ENCODE results near the gene CPSF7. TPM values are rescaled to one million over a fixed set of nuclear protein-coding genes. Genes with fewer than 3 reads are reported as not detected.
A peak's percentile ranks its signal among the peaks of the same experiment; 100 is the strongest.
"Not testable (repeated sequence)": the region's sequence is repeated elsewhere in the genome, so short reads cannot be mapped to it uniquely, and the experiment has no call there.

CPSF7 gene
- total RNA-seq, 4 donors from 2014 or later = 29.9 to 45.2 (median 40.7) TPM

- Histone ChIP-seq H3K9me3 (no peaks in the 10 kb centered on the region), H3K36me3 (peaks cover 33 to 90% (median 78%) of the 10 kb centered on the region in 4 donors)
These were observed 28.6 kb downstream of the CPSF7 start for GRCh38 chr11:61401173-61401572.

GRCh38 chr11:61392981-61393595 lies 36.7 kb downstream of the CPSF7 start:
- no peaks in the 10 kb centered on the region for H3K27me3 ChIP-seq
- no peak for TF ChIP-seq POLR2AphosphoS5 (IDR thresholded peaks at IDR 0.05)
- no peak for TF ChIP-seq POLR2A (IDR thresholded peaks at IDR 0.05; ENCODE audit: low read depth)
- TF ChIP-seq EP300 (IDR thresholded peaks at IDR 0.05) = no peak
- no peak for TF ChIP-seq CTCF (IDR thresholded peaks at IDR 0.05)
- peaks cover 7 to 41% (median 25%) of the 10 kb centered on the region in 4 donors for H3K36me3 ChIP-seq
- DNase-seq (ENCODE audit: extremely low spot score) = no peak
- intact Hi-C loops (cut with DNase I) = no loop called here
- H3K9me3 ChIP-seq = no peaks in the 10 kb centered on the region
- H3K4me1 ChIP-seq = peaks cover 11 to 20% (median 19%) of the 10 kb centered on the region in 4 donors
- peak overlapping the region; percentile 77 to 88 (median 81) for H3K27ac ChIP-seq (replicated peaks in 1 of 4)
- H3K4me3 ChIP-seq = peak overlapping the region; percentile 67 to 91 (median 76)
- 2% methylated on average over 15 of the region's 15 CpGs for WGBS

More at GRCh38 chr11:61401173-61401572, 28.6 kb downstream of the CPSF7 start:
- no peak for TF ChIP-seq CTCF (IDR thresholded peaks at IDR 0.05)
- TF ChIP-seq EP300 (IDR thresholded peaks at IDR 0.05) = no peak
- no peak for TF ChIP-seq POLR2A (IDR thresholded peaks at IDR 0.05; ENCODE audit: low read depth)
- TF ChIP-seq POLR2AphosphoS5 (IDR thresholded peaks at IDR 0.05) = no peak
- H3K27me3 ChIP-seq = no peaks in the 10 kb centered on the region
- H3K27ac ChIP-seq (replicated peaks in 1 of 4) = no peak overlapping the region
- intact Hi-C loops (cut with DNase I) = no loop called here
- 100% methylated on average over 1 of the region's 2 CpGs for WGBS
- H3K4me1 ChIP-seq = no peaks in the 10 kb centered on the region
- H3K4me3 ChIP-seq = no peak overlapping the region
- no peak for DNase-seq (ENCODE audit: extremely low spot score)

- intact Hi-C loops (cut with DNase I) = no loop called here
- WGBS = 76% methylated on average over 1 of the region's 1 CpG
- H3K27me3 ChIP-seq = no peaks in the 10 kb centered on the region
These were observed 39.6 kb downstream of the CPSF7 start for GRCh38 chr11:61390161-61390560.

GRCh38 chr11:61384271-61385242 lies 45.2 kb downstream of the CPSF7 start:
- H3K36me3 ChIP-seq = no peaks in the 10 kb centered on the region
- no peak for DNase-seq (ENCODE audit: extremely low spot score)
- H3K27ac ChIP-seq (replicated peaks in 1 of 4) = no peak overlapping the region
- no peaks in the 10 kb centered on the region for H3K9me3 ChIP-seq
- no peak overlapping the region for H3K4me3 ChIP-seq
- intact Hi-C loops (cut with DNase I) = loop anchor here (1.0 to 10.0 kb wide), 2 partner anchors 48 to 130 kb away; no protein-coding TSS in a partner anchor
- WGBS = 83% methylated on average over 14 of the region's 15 CpGs
- H3K4me1 ChIP-seq = peaks cover 0 to 9% (median 5%) of the 10 kb centered on the region in 4 donors
- TF ChIP-seq CTCF (IDR thresholded peaks at IDR 0.05) = no peak
- no peak for TF ChIP-seq POLR2A (IDR thresholded peaks at IDR 0.05; ENCODE audit: low read depth)
- no peak for TF ChIP-seq POLR2AphosphoS5 (IDR thresholded peaks at IDR 0.05)
- no peak for TF ChIP-seq EP300 (IDR thresholded peaks at IDR 0.05)
- H3K27me3 ChIP-seq = no peaks in the 10 kb centered on the region

More at GRCh38 chr11:61390161-61390560, 39.6 kb downstream of the CPSF7 start:
- H3K36me3 ChIP-seq = peaks cover 0 to 12% (median 7%) of the 10 kb centered on the region in 4 donors
- peaks cover 11 to 28% (median 24%) of the 10 kb centered on the region in 4 donors for H3K4me1 ChIP-seq
- no peak for DNase-seq (ENCODE audit: extremely low spot score)
- no peak for TF ChIP-seq CTCF (IDR thresholded peaks at IDR 0.05)
- H3K9me3 ChIP-seq = no peaks in the 10 kb centered on the region
- no peak overlapping the region for H3K27ac ChIP-seq (replicated peaks in 1 of 4)
- H3K4me3 ChIP-seq = no peak overlapping the region

- not testable (repeated sequence) for H3K27me3 ChIP-seq; H3K27ac ChIP-seq (replicated peaks in 1 of 4); H3K9me3 ChIP-seq; H3K4me3 ChIP-seq; H3K36me3 ChIP-seq; DNase-seq (ENCODE audit: extremely low spot score)
- intact Hi-C loops (cut with DNase I) = loop anchor here (10.0 kb wide), 1 partner anchor 129 kb away; no protein-coding TSS in a partner anchor
- 89% methylated on average over 5 of the region's 5 CpGs for WGBS
- H3K4me1 ChIP-seq = peaks cover 0 to 10% (median 10%) of the 10 kb centered on the region in 4 donors
These were observed 45.9 kb downstream of the CPSF7 start for GRCh38 chr11:61383859-61384258.
